Upper lobe of left lung (tissue), 4 donors: Measurements from ENCODE around the gene SMIM43.

ENCODE experiments used
- CTCF ChIP-seq, 6 experiments: fragments of 450-650 bp in 4 of 6; fragments of 200-600 bp in 2 of 6; sonication (generic) in 2 of 6; IDR thresholded peaks; one replicate each; pipeline ENCODE4 v1.5.1; 2016 to 2019; ENCODE audit warnings: antibody characterized with exemption in 6 of 6
- EP300 ChIP-seq, 4 donors: sonication (generic); formaldehyde crosslinking; IDR thresholded peaks; one replicate each; pipeline ENCODE4 v1.5.1; 2017; ENCODE audit warnings: antibody characterized with exemption in 4 of 4, control low read depth in 2 of 4
- POLR2A ChIP-seq, 4 donors: fragments of 450-650 bp; IDR thresholded peaks; one replicate each; pipeline ENCODE4 v1.5.1; 2016 to 2017; ENCODE audit warnings: antibody characterized with exemption in 4 of 4, mild to moderate bottlenecking in 2 of 4
- POLR2AphosphoS5 ChIP-seq, 2 donors: sonication (generic); formaldehyde crosslinking; IDR thresholded peaks; one replicate each; pipeline ENCODE4 v1.5.1; 2017; ENCODE audit warnings: antibody characterized with exemption in 2 of 2

DNA sequence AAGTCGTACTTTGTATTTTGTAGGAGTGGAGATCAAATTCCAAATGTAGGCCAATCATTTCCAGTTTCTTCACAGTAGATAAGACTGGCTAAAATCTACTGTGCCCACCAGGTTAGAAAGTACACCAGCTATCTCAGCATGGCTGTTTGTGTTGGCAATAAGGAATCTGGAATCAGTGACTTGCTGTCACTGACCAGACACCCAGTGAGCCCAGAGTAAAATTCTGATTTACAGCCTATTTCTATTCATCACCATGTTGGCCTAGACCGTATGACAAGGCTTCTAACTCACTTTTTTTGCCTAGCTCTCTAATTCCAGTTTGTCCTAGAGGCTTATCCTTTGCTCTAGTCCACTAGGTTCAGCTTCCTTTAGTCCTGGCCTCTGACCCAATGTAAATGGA lies 25.4 kb downstream of the SMIM43 start:
- TF ChIP-seq POLR2A (IDR thresholded peaks at IDR 0.05) (no peak), EP300 (IDR thresholded peaks at IDR 0.05) (no peak), CTCF (IDR thresholded peaks at IDR 0.05) (no peak), POLR2AphosphoS5 (IDR thresholded peaks at IDR 0.05) (no peak)
